ENCODE measurements around the gene ITIH1.

ITIH1 gene

GRCh38 chr3:52796411-52796810, 19.0 kb downstream of the ITIH1 start:
- no peaks in the 10 kb centered on the region for H3K9me2 ChIP-seq (replicated peaks; ENCODE audit: control insufficient read depth, low read length)
- no peak overlapping the region for H3K4me2 ChIP-seq (ENCODE audit: low read length)
- H3K9me3 ChIP-seq (ENCODE audit: control insufficient read depth, insufficient read depth, low read length): no peaks in the 10 kb centered on the region
- no peaks in the 10 kb centered on the region for H3K27me3 ChIP-seq (ENCODE audit: control insufficient read depth, low read length)
- H3K27ac ChIP-seq (ENCODE audit: low read depth, low read length): no peak overlapping the region
- no peaks in the 10 kb centered on the region for H4K20me1 ChIP-seq (ENCODE audit: control insufficient read depth, insufficient read depth, low read depth, low read length)
- no peaks in the 10 kb centered on the region for H3K79me2 ChIP-seq (ENCODE audit: control insufficient read depth, low read length)
- H3F3A ChIP-seq (ENCODE audit: control insufficient read depth, insufficient read depth): no peaks in the 10 kb centered on the region
- H3K4me3 ChIP-seq (ENCODE audit: low read length): no peak overlapping the region
- H3K4me1 ChIP-seq (ENCODE audit: control insufficient read depth, low read length): no peaks in the 10 kb centered on the region
- TF ChIP-seq CTCF (IDR thresholded peaks at IDR 0.05; ENCODE audit: low read depth, low read length, poor library complexity, severe bottlenecking) (no peak), EZH2phosphoT487 (IDR thresholded peaks at IDR 0.05; ENCODE audit: borderline replicate concordance, low read length) (no peak)
- no peaks in the 10 kb centered on the region for H3K36me3 ChIP-seq (ENCODE audit: control insufficient read depth, low read length)

- Histone ChIP-seq H3K4me2 (ENCODE audit: low read length) (no peak overlapping the region), H3K9me2 (replicated peaks; ENCODE audit: control insufficient read depth, low read length) (no peaks in the 10 kb centered on the region), H4K20me1 (ENCODE audit: control insufficient read depth, insufficient read depth, low read depth, low read length) (no peaks in the 10 kb centered on the region), H3K27ac (ENCODE audit: low read depth, low read length) (no peak overlapping the region), H3K4me1 (ENCODE audit: control insufficient read depth, low read length) (no peaks in the 10 kb centered on the region), H3K4me3 (ENCODE audit: low read length) (no peak overlapping the region), H3K27me3 (ENCODE audit: control insufficient read depth, low read length) (no peaks in the 10 kb centered on the region), H3K79me2 (ENCODE audit: control insufficient read depth, low read length) (no peaks in the 10 kb centered on the region), H3K36me3 (ENCODE audit: control insufficient read depth, low read length) (no peaks in the 10 kb centered on the region), H3K9me3 (ENCODE audit: control insufficient read depth, insufficient read depth, low read length) (no peaks in the 10 kb centered on the region), H3F3A (ENCODE audit: control insufficient read depth, insufficient read depth) (no peaks in the 10 kb centered on the region)
- TF ChIP-seq CTCF (IDR thresholded peaks at IDR 0.05; ENCODE audit: low read depth, low read length, poor library complexity, severe bottlenecking) (no peak), EZH2phosphoT487 (IDR thresholded peaks at IDR 0.05; ENCODE audit: borderline replicate concordance, low read length) (no peak)
These were observed 21.1 kb downstream of the ITIH1 start for GRCh38 chr3:52798376-52798977.

GRCh38 chr3:52798978-52799476, 21.6 kb downstream of the ITIH1 start:
- Histone ChIP-seq H3K27me3 (ENCODE audit: control insufficient read depth, low read length) (no peaks in the 10 kb centered on the region), H3K4me3 (ENCODE audit: low read length) (no peak overlapping the region), H3K79me2 (ENCODE audit: control insufficient read depth, low read length) (no peaks in the 10 kb centered on the region), H3K27ac (ENCODE audit: low read depth, low read length) (no peak overlapping the region), H3K9me2 (replicated peaks; ENCODE audit: control insufficient read depth, low read length) (no peaks in the 10 kb centered on the region), H3K4me2 (ENCODE audit: low read length) (no peak overlapping the region), H3K36me3 (ENCODE audit: control insufficient read depth, low read length) (no peaks in the 10 kb centered on the region), H3K4me1 (ENCODE audit: control insufficient read depth, low read length) (no peaks in the 10 kb centered on the region), H4K20me1 (ENCODE audit: control insufficient read depth, insufficient read depth, low read depth, low read length) (no peaks in the 10 kb centered on the region), H3K9me3 (ENCODE audit: control insufficient read depth, insufficient read depth, low read length) (no peaks in the 10 kb centered on the region), H3F3A (ENCODE audit: control insufficient read depth, insufficient read depth) (no peaks in the 10 kb centered on the region)
- TF ChIP-seq EZH2phosphoT487 (IDR thresholded peaks at IDR 0.05; ENCODE audit: borderline replicate concordance, low read length) (no peak), CTCF (IDR thresholded peaks at IDR 0.05; ENCODE audit: low read depth, low read length, poor library complexity, severe bottlenecking) (peak; percentile 87)

Data from DOHH2 (cell line).